ENCODE measurements around the gene CDIP1. TPM values are rescaled to one million over a fixed set of nuclear protein-coding genes. Genes with fewer than 3 reads are reported as not detected.

Gene CDIP1
- total and polyA plus RNA-seq, 11 donors, result 33.3 to 51.1 (median 46.3) TPM

- intact Hi-C loops (cut with DNase I), result no loop called here
- no peaks in the 10 kb centered on the region for H3K9me3 ChIP-seq
- ATAC-seq, result no peak
- peaks cover 0 to 32% (median 8%) of the 10 kb centered on the region in 9 donors for H3K36me3 ChIP-seq
- H3K27me3 ChIP-seq, result no peaks in the 10 kb centered on the region
- H3K4me3 ChIP-seq, result no peak overlapping the region
- peaks cover 0 to 26% (median 18%) of the 10 kb centered on the region in 12 donors for H3K4me1 ChIP-seq
- TF ChIP-seq POLR2A (IDR thresholded peaks at IDR 0.05), result no peak
- TF ChIP-seq CTCF (IDR thresholded peaks at IDR 0.05), result no peak
- 95 to 97% (median 97%) methylated on average over 5 of the region's 5 CpGs for WGBS, 4 donors
- H3K27ac ChIP-seq, result no peak overlapping the region
- DNase-seq, result no peak
Observed at GRCh38 chr16:4471869-4472268, 66.7 kb downstream of the CDIP1 start.

GRCh38 chr16:4468972-4469371 is 69.6 kb downstream of the CDIP1 start:
- intact Hi-C loops (cut with DNase I), result loop anchor here in 1 of 10 donors (5.0 kb wide), 1 partner anchor 37 kb away; no protein-coding TSS in a partner anchor
- TF ChIP-seq POLR2A (IDR thresholded peaks at IDR 0.05), result no peak
- TF ChIP-seq CTCF (IDR thresholded peaks at IDR 0.05), result no peak
- Histone ChIP-seq H3K4me1 (peaks cover 0 to 19% (median 6%) of the 10 kb centered on the region in 12 donors), H3K27me3 (no peaks in the 10 kb centered on the region), H3K27ac (no peak overlapping the region), H3K9me3 (no peaks in the 10 kb centered on the region), H3K4me3 (no peak overlapping the region), H3K36me3 (peaks cover 0 to 58% (median 16%) of the 10 kb centered on the region in 9 donors)
- WGBS, 4 donors, result 91 to 94% (median 93%) methylated on average over 10 of the region's 10 CpGs
- DNase-seq (no peak), ATAC-seq (no peak)

- H3K4me1 ChIP-seq, result peaks cover 0 to 14% (median 4%) of the 10 kb centered on the region in 12 donors
- DNase-seq (no peak), ATAC-seq (no peak)
- H3K27ac ChIP-seq, result no peak overlapping the region
- TF ChIP-seq CTCF (IDR thresholded peaks at IDR 0.05), result no peak
- TF ChIP-seq POLR2A (IDR thresholded peaks at IDR 0.05), result no peak
- WGBS, 4 donors, result 94 to 97% (median 96%) methylated on average over 16 of the region's 16 CpGs
- peaks cover 0 to 68% (median 22%) of the 10 kb centered on the region in 9 donors for H3K36me3 ChIP-seq
- H3K4me3 ChIP-seq, result no peak overlapping the region
- intact Hi-C loops (cut with DNase I), result loop anchor here in 1 of 10 donors (5.0 kb wide), 1 partner anchor 36 kb away; no protein-coding TSS in a partner anchor
- no peaks in the 10 kb centered on the region for H3K27me3 ChIP-seq
- H3K9me3 ChIP-seq, result no peaks in the 10 kb centered on the region
Observed at GRCh38 chr16:4467916-4468315, 70.7 kb downstream of the CDIP1 start.

- peaks cover 0 to 81% (median 23%) of the 10 kb centered on the region in 9 donors for H3K36me3 ChIP-seq
- H3K27me3 ChIP-seq, result no peaks in the 10 kb centered on the region
- TF ChIP-seq POLR2A (IDR thresholded peaks at IDR 0.05) (peak in 1 of 2 donors; percentile 51), CTCF (IDR thresholded peaks at IDR 0.05) (no peak)
- intact Hi-C loops (cut with DNase I), result loop anchor here in 1 of 10 donors (5.0 kb wide), 1 partner anchor 34 kb away; no protein-coding TSS in a partner anchor
- peak overlapping the region in 11 of 12 donors; percentile 67 to 92 (median 81) for H3K27ac ChIP-seq
- H3K4me3 ChIP-seq, result peak overlapping the region in 1 of 12 donors; percentile 9
- DNase-seq (peak; percentile 74 to 90 (median 80)), ATAC-seq (peak; percentile 87 to 93 (median 91))
- 53 to 72% (median 63%) methylated on average over 23 to 32 of the region's 32 CpGs for WGBS, 4 donors
- peaks cover 0 to 14% (median 4%) of the 10 kb centered on the region in 12 donors for H3K4me1 ChIP-seq
- no peaks in the 10 kb centered on the region for H3K9me3 ChIP-seq
Observed at GRCh38 chr16:4465977-4466779, 72.4 kb downstream of the CDIP1 start.
